Stomach smooth muscle (tissue), 2 donors: ENCODE data around the gene CNNM1.

ENCODE experiments used
- H3K27ac ChIP-seq: one replicate; pipeline ENCODE4 v1.7.0; 2013; ENCODE audit warnings: mild to moderate bottlenecking, low read length, inconsistent platforms
- H3K27me3 ChIP-seq, 2 donors: one replicate each; pipeline ENCODE4 v1.7.0; 2013; ENCODE audit warnings: low read length in 2 of 2; ENCODE audit not compliant: insufficient read depth in 2 of 2, control insufficient read depth in 1 of 2
- H3K36me3 ChIP-seq, 2 donors: one replicate each; pipeline ENCODE4 v1.7.0; 2013; ENCODE audit warnings: low read length in 2 of 2; ENCODE audit not compliant: control insufficient read depth in 2 of 2, insufficient read depth in 2 of 2
- H3K4me1 ChIP-seq: one replicate; pipeline ENCODE4 v1.7.0; 2013; ENCODE audit warnings: low read length; ENCODE audit not compliant: control insufficient read depth, insufficient read depth
- H3K4me3 ChIP-seq, 2 donors: one replicate each; pipeline ENCODE4 v1.7.0; 2013; ENCODE audit warnings: low read length in 2 of 2
- H3K9ac ChIP-seq, 2 donors: one replicate each; pipeline ENCODE4 v1.7.0; 2013; ENCODE audit warnings: low read length in 2 of 2, mild to moderate bottlenecking in 1 of 2
- H3K9me3 ChIP-seq, 2 donors: one replicate each; pipeline ENCODE4 v1.7.0; 2013; ENCODE audit warnings: low read length in 2 of 2; ENCODE audit not compliant: control insufficient read depth in 2 of 2
- donor health status: healthy.
- donor health status: Pancreatic carcinoma.

The CNNM1 gene

GRCh38 chr10:99393036-99393435 lies 63.9 kb downstream of the CNNM1 start:
- Histone ChIP-seq H3K4me1 (peaks cover 3% of the 10 kb centered on the region), H3K9ac (no peak overlapping the region), H3K9me3 (no peaks in the 10 kb centered on the region), H3K4me3 (no peak overlapping the region), H3K27ac (no peak overlapping the region), H3K36me3 (peaks cover 11 to 16% of the 10 kb centered on the region in 2 donors), H3K27me3 (no peaks in the 10 kb centered on the region)

GRCh38 chr10:99393683-99394082 lies 64.5 kb downstream of the CNNM1 start:
- Histone ChIP-seq H3K27me3 (no peaks in the 10 kb centered on the region), H3K9me3 (no peaks in the 10 kb centered on the region), H3K4me3 (no peak overlapping the region), H3K4me1 (peaks cover 3% of the 10 kb centered on the region), H3K27ac (no peak overlapping the region), H3K36me3 (peaks cover 15 to 22% of the 10 kb centered on the region in 2 donors), H3K9ac (no peak overlapping the region)

GRCh38 chr10:99394256-99394655 lies 65.1 kb downstream of the CNNM1 start:
- Histone ChIP-seq H3K4me1 (peaks cover 3% of the 10 kb centered on the region), H3K4me3 (no peak overlapping the region), H3K9ac (no peak overlapping the region)

GRCh38 chr10:99394761-99395386 lies 65.7 kb downstream of the CNNM1 start:
- Histone ChIP-seq H3K36me3 (peaks cover 22 to 24% of the 10 kb centered on the region in 2 donors), H3K9ac (no peak overlapping the region), H3K27ac (no peak overlapping the region)

More at GRCh38 chr10:99394256-99394655, 65.1 kb downstream of the CNNM1 start:
- Histone ChIP-seq H3K27ac (no peak overlapping the region), H3K27me3 (no peaks in the 10 kb centered on the region), H3K9me3 (no peaks in the 10 kb centered on the region), H3K36me3 (peaks cover 20 to 23% of the 10 kb centered on the region in 2 donors)

GRCh38 chr10:99395750-99396445 lies 66.7 kb downstream of the CNNM1 start:
- peaks cover 22 to 28% of the 10 kb centered on the region in 2 donors for H3K36me3 ChIP-seq
- no peaks in the 10 kb centered on the region for H3K27me3 ChIP-seq
- peaks cover 3% of the 10 kb centered on the region for H3K4me1 ChIP-seq
- no peak overlapping the region for H3K9ac ChIP-seq
- no peaks in the 10 kb centered on the region for H3K9me3 ChIP-seq
- H3K27ac ChIP-seq, result peak overlapping the region; percentile 37
- H3K4me3 ChIP-seq, result no peak overlapping the region

More at GRCh38 chr10:99394761-99395386, 65.7 kb downstream of the CNNM1 start:
- Histone ChIP-seq H3K4me3 (no peak overlapping the region), H3K9me3 (no peaks in the 10 kb centered on the region), H3K27me3 (no peaks in the 10 kb centered on the region), H3K4me1 (peaks cover 3% of the 10 kb centered on the region)

- peaks cover 3% of the 10 kb centered on the region for H3K4me1 ChIP-seq
- H3K4me3 ChIP-seq, result no peak overlapping the region
- peak overlapping the region; percentile 37 for H3K27ac ChIP-seq
- H3K27me3 ChIP-seq, result no peaks in the 10 kb centered on the region
- H3K36me3 ChIP-seq, result peaks cover 22 to 28% of the 10 kb centered on the region in 2 donors
- H3K9me3 ChIP-seq, result no peaks in the 10 kb centered on the region
- no peak overlapping the region for H3K9ac ChIP-seq
Measured at GRCh38 chr10:99396471-99396870, 67.3 kb downstream of the CNNM1 start.

GRCh38 chr10:99399664-99400063 lies 70.5 kb downstream of the CNNM1 start:
- no peaks in the 10 kb centered on the region for H3K9me3 ChIP-seq
- H3K4me1 ChIP-seq, result peaks cover 3% of the 10 kb centered on the region
- H3K36me3 ChIP-seq, result peaks cover 36 to 48% of the 10 kb centered on the region in 2 donors
- H3K27ac ChIP-seq, result no peak overlapping the region
- no peak overlapping the region for H3K9ac ChIP-seq
- H3K4me3 ChIP-seq, result no peak overlapping the region
- H3K27me3 ChIP-seq, result no peaks in the 10 kb centered on the region

- no peaks in the 10 kb centered on the region for H3K27me3 ChIP-seq
- H3K4me3 ChIP-seq, result no peak overlapping the region
- no peak overlapping the region for H3K9ac ChIP-seq
- no peak overlapping the region for H3K27ac ChIP-seq
- H3K4me1 ChIP-seq, result no peaks in the 10 kb centered on the region
- H3K9me3 ChIP-seq, result no peaks in the 10 kb centered on the region
- peaks cover 44 to 47% of the 10 kb centered on the region in 2 donors for H3K36me3 ChIP-seq
Measured at GRCh38 chr10:99403674-99404073, 74.5 kb downstream of the CNNM1 start.

- H3K4me3 ChIP-seq, result no peak overlapping the region
- no peaks in the 10 kb centered on the region for H3K27me3 ChIP-seq
- peaks cover 37 to 44% of the 10 kb centered on the region in 2 donors for H3K36me3 ChIP-seq
- H3K9me3 ChIP-seq, result no peaks in the 10 kb centered on the region
- H3K9ac ChIP-seq, result no peak overlapping the region
- H3K27ac ChIP-seq, result no peak overlapping the region
- H3K4me1 ChIP-seq, result no peaks in the 10 kb centered on the region
Measured at GRCh38 chr10:99406149-99406548, 77.0 kb downstream of the CNNM1 start.

- Histone ChIP-seq H3K9ac (no peak overlapping the region), H3K36me3 (peaks cover 15 to 19% of the 10 kb centered on the region in 2 donors)
Measured at GRCh38 chr10:99410146-99410545, 81.0 kb downstream of the CNNM1 start.

GRCh38 chr10:99410876-99411275 lies 81.7 kb downstream of the CNNM1 start:
- Histone ChIP-seq H3K27ac (no peak overlapping the region), H3K9me3 (no peaks in the 10 kb centered on the region), H3K36me3 (peaks cover 8 to 16% of the 10 kb centered on the region in 2 donors), H3K4me3 (no peak overlapping the region), H3K9ac (no peak overlapping the region), H3K27me3 (no peaks in the 10 kb centered on the region), H3K4me1 (no peaks in the 10 kb centered on the region)

More at GRCh38 chr10:99410146-99410545, 81.0 kb downstream of the CNNM1 start:
- Histone ChIP-seq H3K27ac (no peak overlapping the region), H3K4me3 (no peak overlapping the region), H3K27me3 (no peaks in the 10 kb centered on the region), H3K4me1 (no peaks in the 10 kb centered on the region), H3K9me3 (no peaks in the 10 kb centered on the region)
